Epithelial cell of prostate (primary cell): Measurements from ENCODE around the gene ZNF714.
A peak's percentile ranks its signal among the peaks of the same experiment; 100 is the strongest.

Experiments
- DNase-seq: peaks from one replicate; pipeline ENCODE4 v3.0.0-alpha.2; 2011; ENCODE audit warnings: low read depth, low spot score
- H3K27ac ChIP-seq: fragments of 450-650 bp; 2 replicates; pipeline ENCODE4 v1.5.1; 2017; ENCODE audit warnings: mild to moderate bottlenecking

Gene ZNF714

DNA sequence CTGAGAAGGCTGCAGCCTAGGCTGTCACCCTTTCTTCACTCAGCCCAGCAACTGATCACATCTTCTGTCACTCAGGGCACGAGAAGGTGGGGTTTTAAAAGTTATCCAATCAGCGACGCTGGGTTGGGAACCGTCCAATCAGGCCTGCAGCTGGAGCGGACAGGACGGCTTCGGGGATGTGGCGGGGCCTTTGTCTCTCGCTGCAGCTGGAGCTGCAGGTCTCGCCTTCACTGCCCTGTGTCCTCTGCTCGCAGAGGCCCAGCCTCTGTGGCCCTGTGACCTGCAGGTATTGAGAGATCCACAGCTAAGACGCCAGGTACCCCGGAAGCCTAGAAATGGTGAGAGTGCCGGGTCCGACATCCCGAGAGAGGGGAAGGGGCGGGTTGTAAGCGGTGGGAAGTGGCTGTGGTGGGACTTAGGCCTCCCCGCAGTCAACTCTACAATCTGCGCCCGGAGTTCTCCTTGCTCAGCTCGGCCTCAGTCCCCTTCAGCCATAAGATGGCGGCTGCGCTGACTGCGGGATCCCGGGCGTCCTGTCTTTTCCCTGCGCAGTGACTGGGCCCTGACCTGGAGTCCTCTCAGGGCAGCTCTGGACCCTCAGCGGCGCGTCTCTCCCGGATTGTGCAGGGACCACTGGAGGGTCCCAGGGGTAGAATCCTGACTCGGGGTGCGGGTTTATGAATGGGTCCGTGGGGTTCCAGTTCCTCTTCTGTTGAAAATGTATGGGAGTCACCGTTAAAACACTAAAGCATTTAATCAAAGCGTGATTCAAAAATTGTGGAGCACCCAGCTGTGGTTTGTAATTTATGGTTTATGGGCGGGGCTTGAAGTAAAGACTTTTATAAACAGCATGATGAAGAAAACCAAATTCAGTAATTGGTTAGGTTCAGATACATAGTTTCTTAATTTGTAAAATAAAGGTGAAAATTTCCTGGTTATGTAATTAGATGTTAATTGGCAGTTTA lies at the start of gene ZNF714:
TSS of gene ZNF714 (plus strand) at position 193 of the 965 bp plus-strand sequence. CDS start 16,066 bp downstream, outside the sequence.
- DNase-seq, result no peak
- peak within 1 kb of the TSS; percentile 36 for H3K27ac ChIP-seq

DNA sequence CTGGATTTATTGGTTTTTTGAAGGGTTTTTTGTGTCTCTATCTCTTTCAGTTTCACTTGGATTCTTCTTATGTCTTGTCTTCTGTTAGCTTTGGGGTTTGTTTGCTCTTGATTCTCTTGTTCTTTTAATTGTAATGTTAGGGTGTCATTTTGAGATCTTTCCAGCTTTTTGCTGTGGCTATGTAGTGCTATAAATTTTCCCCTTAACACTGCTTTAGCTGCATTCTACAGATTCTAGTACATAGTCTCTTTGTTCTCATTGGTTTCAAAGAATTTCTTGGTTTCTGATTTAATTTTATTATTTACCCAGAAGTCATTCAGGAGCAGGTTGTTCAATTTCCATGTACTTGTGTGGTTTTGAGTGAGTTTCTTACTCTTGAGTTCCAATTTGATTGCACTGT lies 37.0 kb upstream of the ZNF714 start:
- H3K27ac ChIP-seq, result no peak overlapping the region
- no peak for DNase-seq

- no peak for DNase-seq
- H3K27ac ChIP-seq, result no peak overlapping the region
These were observed 35.5 kb upstream of the ZNF714 start for GRCh38 chr19:21046489-21046888.

DNA sequence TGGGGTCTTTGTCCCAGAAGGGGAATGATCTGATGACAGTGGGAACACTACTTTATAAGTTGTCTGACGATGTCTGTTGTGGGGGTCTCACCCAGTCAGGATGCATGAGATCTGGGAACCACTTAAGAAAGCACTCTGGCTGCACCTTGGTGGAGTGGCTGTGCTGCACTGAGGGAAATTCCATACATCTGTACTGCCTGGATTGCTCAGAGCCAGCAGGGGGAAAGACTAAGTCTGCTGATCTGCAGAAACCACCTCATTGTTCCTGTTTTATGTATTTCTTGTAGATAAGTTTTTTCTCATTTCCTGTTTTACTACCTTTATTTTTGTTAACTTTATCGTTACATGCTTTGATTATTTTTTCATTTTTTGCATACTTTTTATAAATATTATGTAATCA lies 34.3 kb upstream of the ZNF714 start:
- H3K27ac ChIP-seq, result no peak overlapping the region
- no peak for DNase-seq

DNA sequence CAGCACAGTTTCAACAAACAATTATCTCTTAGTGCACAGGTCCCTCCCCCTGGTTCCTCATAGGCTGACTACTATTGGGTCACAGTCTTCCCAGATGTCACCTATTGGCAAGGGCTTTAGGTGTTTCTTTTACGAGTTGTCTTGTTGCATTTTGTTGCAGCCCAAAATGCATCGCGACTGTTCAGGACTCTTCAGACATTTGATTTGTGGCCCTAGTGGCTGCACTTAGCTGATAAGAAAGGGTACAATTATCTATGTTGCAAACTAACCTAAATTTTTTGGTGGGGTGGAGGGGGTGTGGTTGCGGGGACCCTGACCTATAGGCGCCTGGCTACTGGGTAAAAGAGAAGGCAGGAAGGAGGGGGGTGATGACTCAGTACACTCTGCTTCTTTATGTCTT lies 29.1 kb upstream of the ZNF714 start:
- DNase-seq, result no peak
- H3K27ac ChIP-seq, result no peak overlapping the region

DNA sequence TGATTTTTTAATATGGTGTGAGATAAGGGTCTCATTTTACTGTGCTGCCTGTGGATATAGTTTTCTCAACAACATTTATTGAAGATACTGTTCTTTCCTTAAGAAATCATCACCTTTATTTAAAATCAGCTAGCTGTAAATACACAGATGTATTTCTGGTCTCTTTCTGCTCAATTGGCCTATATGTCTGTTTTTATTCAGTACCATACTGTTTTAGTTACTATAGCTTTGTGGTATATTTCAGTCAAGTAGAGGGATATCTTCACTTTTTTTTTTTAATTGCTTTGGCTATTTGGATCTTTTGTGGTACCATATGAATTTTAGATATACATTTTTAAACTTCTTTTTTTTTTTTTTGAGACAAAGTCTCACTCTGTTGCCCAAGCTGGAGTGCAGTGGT lies 16.7 kb upstream of the ZNF714 start:
- no peak for DNase-seq
- no peak overlapping the region for H3K27ac ChIP-seq

GRCh38 chr19:21084343-21084742 lies 2.3 kb downstream of the ZNF714 start:
- H3K27ac ChIP-seq, result no peak overlapping the region
- peak; percentile 10 for DNase-seq

DNA sequence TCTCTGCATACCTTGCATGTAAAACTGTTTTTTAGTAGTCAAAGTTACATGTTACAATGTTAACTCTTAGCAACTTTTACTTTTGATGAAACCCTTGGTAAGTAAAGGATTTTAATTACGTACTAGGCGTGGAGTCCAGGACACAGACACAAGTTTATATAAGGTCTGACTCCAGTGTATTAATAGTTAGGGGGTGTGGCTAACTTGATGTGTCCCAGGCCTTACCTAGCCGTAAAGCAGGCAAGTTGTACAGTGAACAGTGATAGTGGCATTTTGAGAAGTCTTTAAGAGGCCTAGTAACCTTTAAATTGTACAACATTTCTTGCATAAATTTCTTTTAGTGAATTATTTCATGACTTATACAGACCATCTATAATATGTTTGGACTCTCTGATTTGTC lies 5.9 kb downstream of the ZNF714 start:
- no peak for DNase-seq
- no peak overlapping the region for H3K27ac ChIP-seq

DNA sequence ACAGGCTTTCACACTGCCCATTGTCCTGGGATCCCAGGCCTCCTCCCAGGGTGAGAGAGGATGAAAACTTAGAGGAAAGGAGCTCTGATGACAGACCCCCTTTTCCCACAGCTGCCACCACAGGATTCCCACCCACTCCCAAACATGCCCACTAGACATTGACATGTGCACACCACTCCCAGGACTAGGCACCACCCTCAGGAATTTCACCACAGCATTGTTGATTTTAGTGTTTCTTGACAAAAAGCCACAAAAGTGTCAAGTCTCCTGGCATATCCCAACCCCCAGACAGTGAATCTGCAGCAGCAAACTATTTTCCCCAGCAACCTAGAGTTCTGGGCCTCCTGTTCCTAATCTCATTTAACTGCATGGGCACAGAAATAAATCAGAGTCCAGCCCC lies 10.1 kb downstream of the ZNF714 start:
- no peak overlapping the region for H3K27ac ChIP-seq
- DNase-seq, result no peak

DNA sequence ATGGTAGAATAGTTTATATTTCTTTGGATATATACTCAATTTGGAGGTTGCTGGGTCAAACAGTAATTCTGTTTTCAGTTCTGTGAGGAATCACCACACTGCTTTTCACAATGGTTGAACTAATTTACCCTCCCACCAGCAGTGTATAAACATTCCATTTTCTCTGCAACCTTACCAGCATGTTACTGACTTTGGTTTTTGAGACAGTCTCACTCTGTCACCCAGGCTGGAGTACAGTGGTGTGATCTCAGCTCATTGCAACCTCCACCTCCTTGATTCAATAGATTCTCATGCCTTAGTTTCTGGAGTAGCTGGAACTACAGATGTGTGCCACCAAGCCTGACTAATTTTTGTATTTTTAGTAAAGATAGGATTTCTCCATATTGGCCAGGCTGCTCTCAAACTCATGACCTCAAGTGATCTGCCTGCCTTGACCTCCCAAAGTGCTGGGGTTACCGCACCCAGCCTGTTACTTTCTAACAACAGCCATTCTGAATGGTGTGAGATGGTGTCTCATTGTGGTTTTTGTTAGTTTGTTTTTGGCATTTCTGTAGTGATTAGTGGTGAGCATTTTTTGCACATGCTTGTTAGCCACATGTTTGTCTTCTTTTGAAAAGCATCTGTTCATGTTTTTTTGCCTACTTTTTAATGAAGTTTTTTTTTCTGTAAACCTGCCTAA lies 12.5 kb downstream of the ZNF714 start:
- DNase-seq, result no peak
- no peak overlapping the region for H3K27ac ChIP-seq

- no peak for DNase-seq
- peak overlapping the region; percentile 38 for H3K27ac ChIP-seq
These were observed 16.3 kb downstream of the ZNF714 start for GRCh38 chr19:21098291-21098690.

- H3K27ac ChIP-seq, result no peak overlapping the region
- DNase-seq, result no peak
These were observed 19.7 kb downstream of the ZNF714 start for GRCh38 chr19:21101521-21102242.

- no peak for DNase-seq
- no peak overlapping the region for H3K27ac ChIP-seq
These were observed 27.1 kb downstream of the ZNF714 start for GRCh38 chr19:21109116-21109515.

DNA sequence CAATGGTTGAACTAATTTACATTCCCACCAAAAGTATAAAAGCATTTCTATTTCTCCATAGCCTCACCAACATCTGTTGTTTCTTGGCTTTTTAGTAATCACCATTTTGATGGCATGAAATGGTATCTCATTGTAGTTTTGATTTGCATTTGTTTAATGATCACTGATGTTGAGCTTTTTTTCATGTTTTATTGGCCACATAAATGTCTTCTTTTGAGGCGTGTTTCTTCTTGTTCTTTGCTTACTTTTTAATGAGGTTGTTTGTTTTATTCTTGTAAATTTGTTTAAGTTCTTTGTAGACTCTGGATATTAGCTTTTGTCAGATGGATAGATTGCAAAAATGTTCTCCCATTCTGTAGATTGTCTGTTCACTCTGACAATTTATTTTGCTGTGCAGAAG lies 28.2 kb downstream of the ZNF714 start:
- no peak for DNase-seq
- no peak overlapping the region for H3K27ac ChIP-seq

DNA sequence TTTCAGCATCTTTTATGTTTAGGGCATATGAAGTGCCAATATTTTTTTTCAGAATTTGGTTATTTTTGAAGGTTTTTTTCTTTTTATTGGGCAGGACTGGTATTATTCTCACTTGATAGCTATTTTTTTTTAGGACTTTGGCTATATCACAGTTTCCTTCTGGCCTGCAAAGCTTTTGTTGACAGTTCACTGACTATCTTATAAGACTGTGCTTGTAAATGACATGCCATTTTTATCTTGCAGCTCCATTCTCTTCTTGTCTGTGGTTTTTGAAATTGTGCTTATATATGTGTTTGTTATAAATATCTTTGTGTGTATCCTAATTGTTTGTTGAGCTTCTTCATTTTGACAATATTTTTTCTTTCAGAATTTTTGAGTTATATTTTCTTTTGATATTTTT lies 33.4 kb downstream of the ZNF714 start:
- H3K27ac ChIP-seq, result no peak overlapping the region
- DNase-seq, result no peak

- H3K27ac ChIP-seq, result peak overlapping the region; percentile 62
- DNase-seq, result no peak
These were observed 35.3 kb downstream of the ZNF714 start for GRCh38 chr19:21117041-21117907.

DNA sequence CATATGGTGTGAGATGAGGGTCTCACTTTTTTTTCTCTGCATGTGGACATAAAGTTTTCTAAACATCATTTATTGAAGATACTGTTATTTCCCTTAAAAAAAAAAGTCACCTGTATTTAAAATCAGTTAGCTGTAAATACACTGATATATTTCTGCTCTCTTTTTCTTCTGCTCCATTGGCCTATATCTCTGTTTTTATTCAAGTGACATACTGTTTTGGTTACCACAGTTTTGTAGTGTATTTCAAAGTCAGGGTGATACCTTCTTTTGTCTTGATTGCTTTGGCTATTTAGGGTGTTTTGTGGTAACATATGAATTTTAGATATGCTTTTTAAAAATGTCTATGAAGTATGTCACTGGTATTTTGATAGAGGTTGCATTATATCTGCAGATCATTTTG lies 44.1 kb downstream of the ZNF714 start:
- DNase-seq, result no peak
- no peak overlapping the region for H3K27ac ChIP-seq

GRCh38 chr19:21127001-21127400 lies 45.0 kb downstream of the ZNF714 start:
- DNase-seq, result no peak
- no peak overlapping the region for H3K27ac ChIP-seq

- H3K27ac ChIP-seq, result no peak overlapping the region
- DNase-seq, result no peak
These were observed 45.9 kb downstream of the ZNF714 start for GRCh38 chr19:21127898-21128297.
